Astrocyte (in vitro differentiated cells and primary cell): ENCODE data around the gene AFF2.

ENCODE experiments used
- CTCF ChIP-seq: IDR thresholded peaks from 2 replicates; pipeline ENCODE4 v1.5.1; 2011; ENCODE audit warnings: low read depth, mild to moderate bottlenecking, inconsistent platforms, low read length, moderate library complexity; ENCODE audit not compliant: insufficient read depth
- EZH2 ChIP-seq: IDR thresholded peaks from 2 replicates; pipeline ENCODE4 v1.6.1; 2012; ENCODE audit warnings: mild to moderate bottlenecking, low read length, inconsistent platforms; ENCODE audit not compliant: insufficient read depth

- TF ChIP-seq CTCF = no peak
- no peak for TF ChIP-seq EZH2
Observed at GRCh38 chrX:148940411-148940996, 440.1 kb downstream of the AFF2 start.
